ENCODE data around the gene PINK1.
"Not testable (repeated sequence)": the region's sequence is repeated elsewhere in the genome, so short reads cannot be mapped to it uniquely, and the experiment has no call there.

The PINK1 gene

GRCh38 chr1:20648438-20648837 lies 15.2 kb downstream of the PINK1 start:
- DNase-seq, result no peak

GRCh38 chr1:20648946-20649345 lies 15.7 kb downstream of the PINK1 start:
- DNase-seq, result no peak

GRCh38 chr1:20652300-20652699 lies 19.0 kb downstream of the PINK1 start:
- no peak for DNase-seq

- no peak for DNase-seq
Observed at GRCh38 chr1:20654104-20654690, 20.9 kb downstream of the PINK1 start.

GRCh38 chr1:20657024-20657423 lies 23.8 kb downstream of the PINK1 start:
- no peak for DNase-seq

GRCh38 chr1:20658166-20658915 lies 25.1 kb downstream of the PINK1 start:
- DNase-seq, result no peak

GRCh38 chr1:20660363-20660762 lies 27.1 kb downstream of the PINK1 start:
- DNase-seq, result no peak

- DNase-seq, result no peak
Observed at GRCh38 chr1:20660847-20661206, 27.6 kb downstream of the PINK1 start.

- peak; percentile 93 for DNase-seq
Observed at GRCh38 chr1:20661207-20662109, 28.2 kb downstream of the PINK1 start, which contains the start of gene DDOST. Gene DDOST (minus strand): TSS chr1:20661369. CDS start chr1:20661350, 19 bp downstream.

GRCh38 chr1:20662110-20662475 lies 28.8 kb downstream of the PINK1 start:
- DNase-seq, result no peak

GRCh38 chr1:20663365-20663764 lies 30.1 kb downstream of the PINK1 start:
- DNase-seq, result no peak

- DNase-seq, result no peak
Observed at GRCh38 chr1:20663969-20664715, 30.9 kb downstream of the PINK1 start.

- no peak for DNase-seq
Observed at GRCh38 chr1:20665726-20666125, 32.5 kb downstream of the PINK1 start.

GRCh38 chr1:20666146-20666545 lies 32.9 kb downstream of the PINK1 start:
- DNase-seq, result no peak

- DNase-seq, result no peak
Observed at GRCh38 chr1:20666804-20667203, 33.5 kb downstream of the PINK1 start.

GRCh38 chr1:20668581-20668980 lies 35.3 kb downstream of the PINK1 start:
- DNase-seq, result no peak

- no peak for DNase-seq
Observed at GRCh38 chr1:20670936-20671335, 37.7 kb downstream of the PINK1 start.

GRCh38 chr1:20672265-20672632 lies 39.0 kb downstream of the PINK1 start:
- no peak for DNase-seq

- DNase-seq, result not testable (repeated sequence)
Observed at GRCh38 chr1:20673626-20674025, 40.4 kb downstream of the PINK1 start.

- no peak for DNase-seq
Observed at GRCh38 chr1:20678599-20678998, 45.3 kb downstream of the PINK1 start.

GRCh38 chr1:20680269-20680668 lies 47.0 kb downstream of the PINK1 start:
- DNase-seq, result no peak

GRCh38 chr1:20681999-20682398 lies 48.7 kb downstream of the PINK1 start:
- DNase-seq, result no peak
